HG03139 (cell line): ENCODE data around the gene AUTS2.
"Not testable (repeated sequence)": the region's sequence is repeated elsewhere in the genome, so short reads cannot be mapped to it uniquely, and the experiment has no call there.

Experiments
- ATAC-seq: cut with Tn5 transposase; IDR thresholded peaks from one replicate; pipeline ENCODE4 v1.9.1; 2021; ENCODE audit not compliant: unreplicated experiment

Gene AUTS2

GRCh38 chr7:70271617-70272081 is 673.4 kb downstream of the AUTS2 start:
- no peak for ATAC-seq

GRCh38 chr7:70275570-70275969 is 677.3 kb downstream of the AUTS2 start:
- not testable (repeated sequence) for ATAC-seq

GRCh38 chr7:70285187-70285586 is 686.9 kb downstream of the AUTS2 start:
- ATAC-seq, result no peak

- ATAC-seq, result no peak
Measured at GRCh38 chr7:70285854-70286253, 687.6 kb downstream of the AUTS2 start.

- no peak for ATAC-seq
Measured at GRCh38 chr7:70288781-70289456, 690.6 kb downstream of the AUTS2 start.

- no peak for ATAC-seq
Measured at GRCh38 chr7:70292716-70293115, 694.4 kb downstream of the AUTS2 start.

GRCh38 chr7:70294211-70294911 is 696.1 kb downstream of the AUTS2 start:
- ATAC-seq, result no peak

- no peak for ATAC-seq
Measured at GRCh38 chr7:70298780-70299471, 700.7 kb downstream of the AUTS2 start.

- ATAC-seq, result no peak
Measured at GRCh38 chr7:70299472-70299807, 701.2 kb downstream of the AUTS2 start.

- no peak for ATAC-seq
Measured at GRCh38 chr7:70301673-70302185, 703.5 kb downstream of the AUTS2 start.

GRCh38 chr7:70303309-70303708 is 705.0 kb downstream of the AUTS2 start:
- ATAC-seq, result no peak

- no peak for ATAC-seq
Measured at GRCh38 chr7:70303780-70304179, 705.5 kb downstream of the AUTS2 start.

- ATAC-seq, result no peak
Measured at GRCh38 chr7:70306173-70306572, 707.9 kb downstream of the AUTS2 start.

- ATAC-seq, result no peak
Measured at GRCh38 chr7:70307544-70308106, 709.4 kb downstream of the AUTS2 start.

- ATAC-seq, result no peak
Measured at GRCh38 chr7:70312336-70312735, 714.1 kb downstream of the AUTS2 start.

GRCh38 chr7:70313271-70313670 is 715.0 kb downstream of the AUTS2 start:
- ATAC-seq, result no peak

- ATAC-seq, result no peak
Measured at GRCh38 chr7:70313687-70314086, 715.4 kb downstream of the AUTS2 start.

- ATAC-seq, result no peak
Measured at GRCh38 chr7:70314221-70314620, 715.9 kb downstream of the AUTS2 start.

- no peak for ATAC-seq
Measured at GRCh38 chr7:70316745-70317144, 718.5 kb downstream of the AUTS2 start.

- ATAC-seq, result no peak
Measured at GRCh38 chr7:70317356-70317755, 719.1 kb downstream of the AUTS2 start.

GRCh38 chr7:70318511-70318910 is 720.2 kb downstream of the AUTS2 start:
- ATAC-seq, result no peak

- no peak for ATAC-seq
Measured at GRCh38 chr7:70319057-70319456, 720.8 kb downstream of the AUTS2 start.
